ENCODE data around the gene ATP1B3. TPM values are rescaled to one million over a fixed set of nuclear protein-coding genes. Genes with fewer than 3 reads are reported as not detected.
A peak's percentile ranks its signal among the peaks of the same experiment; 100 is the strongest.

Gene ATP1B3
- total and polyA plus RNA-seq, 9 of the 15 experiments (the other 6 are each of a cell fraction or from before 2014, with no cell fraction given): 48.3 to 202 (median 123) TPM

DNA sequence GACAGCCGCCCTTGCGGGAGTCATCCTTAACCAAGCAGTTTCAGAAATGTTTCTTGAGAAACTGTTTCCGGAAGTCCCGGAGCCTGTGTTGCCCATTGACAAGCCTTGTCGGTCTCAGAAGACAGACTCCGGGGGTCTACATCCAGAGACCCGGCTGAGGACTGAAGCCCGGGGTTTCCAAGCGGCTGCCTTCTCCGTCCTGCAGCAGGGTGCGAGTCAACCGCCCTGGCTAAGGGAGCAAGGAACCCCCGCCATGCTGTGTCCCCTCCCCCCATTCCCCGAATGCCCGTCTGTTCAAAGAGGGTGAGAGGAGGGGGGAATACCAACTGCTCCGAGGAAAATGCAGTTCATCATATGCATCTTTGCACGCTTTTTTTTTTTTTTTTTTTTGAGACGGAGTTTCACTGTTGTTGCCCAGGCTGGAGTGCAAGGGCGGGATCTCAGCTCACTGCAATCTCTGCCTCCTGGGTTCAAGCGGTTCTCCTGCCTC is 61.6 kb downstream of the ATP1B3 start:
- ChIA-PET CTCF (ENCODE audit: low intra/inter-chr PET ratio) (no interaction called here), POLR2A (interaction anchor here (0.6 to 1.2 kb wide), 4 partner anchors 9 to 946 kb away, joined by 3 to 4 read pairs (median 3); no protein-coding TSS in a partner anchor)
- no peak for ATAC-seq
- intact Hi-C loops (cut with micrococcal nuclease): no loop called here
- H3K27me3 ChIP-seq (ENCODE audit: control insufficient read depth in 2 of 2, insufficient read depth in 2 of 2, low read length in 2 of 2): no peaks in the 10 kb centered on the region
- no peak for FAIRE-seq
- 79% methylated on average over 16 of the region's 20 CpGs for WGBS (ENCODE audit: insufficient coverage, low coverage, missing lambda C conversion rate)
- H3K9me1 ChIP-seq (ENCODE audit: control insufficient read depth, insufficient read depth, low read length): no peaks in the 10 kb centered on the region
- H3K79me2 ChIP-seq (ENCODE audit: control insufficient read depth, insufficient read depth, low read length): no peaks in the 10 kb centered on the region
- no peak overlapping the region for H3K4me3 ChIP-seq
- BruUV-seq (replicated peaks): no TSS peak
- no peaks in the 10 kb centered on the region for H4K20me1 ChIP-seq (replicated peaks; ENCODE audit: control insufficient read depth, insufficient read depth, low read length)
- peaks cover 6 to 16% of the 10 kb centered on the region in 2 experiments; a peak in 4 of 5 replicates for H3K4me1 ChIP-seq (replicated peaks in 1 of 2; ENCODE audit: control insufficient read depth in 2 of 2, insufficient read depth in 2 of 2, low read length in 2 of 2)
- no peak overlapping the region for H3K27ac ChIP-seq (ENCODE audit: extremely low read depth, low read depth, low read length)
- no peak for TF ChIP-seq CBFA2T2 (conservative IDR thresholded peaks at IDR 0.05)
- no peak for TF ChIP-seq ZNF830 (CRISPR knock-in tag; IDR thresholded peaks at IDR 0.05)
- TF ChIP-seq, protein P1, sequence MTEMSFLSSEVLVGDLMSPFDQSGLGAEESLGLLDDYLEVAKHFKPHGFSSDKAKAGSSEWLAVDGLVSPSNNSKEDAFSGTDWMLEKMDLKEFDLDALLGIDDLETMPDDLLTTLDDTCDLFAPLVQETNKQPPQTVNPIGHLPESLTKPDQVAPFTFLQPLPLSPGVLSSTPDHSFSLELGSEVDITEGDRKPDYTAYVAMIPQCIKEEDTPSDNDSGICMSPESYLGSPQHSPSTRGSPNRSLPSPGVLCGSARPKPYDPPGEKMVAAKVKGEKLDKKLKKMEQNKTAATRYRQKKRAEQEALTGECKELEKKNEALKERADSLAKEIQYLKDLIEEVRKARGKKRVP (CRISPR knock-in tag; IDR thresholded peaks at IDR 0.05): no peak
- no peak for TF ChIP-seq XRCC4 (IDR thresholded peaks at IDR 0.05; ENCODE audit: extremely low read depth, insufficient read depth, insufficient read length)
- TF ChIP-seq, protein P2, sequence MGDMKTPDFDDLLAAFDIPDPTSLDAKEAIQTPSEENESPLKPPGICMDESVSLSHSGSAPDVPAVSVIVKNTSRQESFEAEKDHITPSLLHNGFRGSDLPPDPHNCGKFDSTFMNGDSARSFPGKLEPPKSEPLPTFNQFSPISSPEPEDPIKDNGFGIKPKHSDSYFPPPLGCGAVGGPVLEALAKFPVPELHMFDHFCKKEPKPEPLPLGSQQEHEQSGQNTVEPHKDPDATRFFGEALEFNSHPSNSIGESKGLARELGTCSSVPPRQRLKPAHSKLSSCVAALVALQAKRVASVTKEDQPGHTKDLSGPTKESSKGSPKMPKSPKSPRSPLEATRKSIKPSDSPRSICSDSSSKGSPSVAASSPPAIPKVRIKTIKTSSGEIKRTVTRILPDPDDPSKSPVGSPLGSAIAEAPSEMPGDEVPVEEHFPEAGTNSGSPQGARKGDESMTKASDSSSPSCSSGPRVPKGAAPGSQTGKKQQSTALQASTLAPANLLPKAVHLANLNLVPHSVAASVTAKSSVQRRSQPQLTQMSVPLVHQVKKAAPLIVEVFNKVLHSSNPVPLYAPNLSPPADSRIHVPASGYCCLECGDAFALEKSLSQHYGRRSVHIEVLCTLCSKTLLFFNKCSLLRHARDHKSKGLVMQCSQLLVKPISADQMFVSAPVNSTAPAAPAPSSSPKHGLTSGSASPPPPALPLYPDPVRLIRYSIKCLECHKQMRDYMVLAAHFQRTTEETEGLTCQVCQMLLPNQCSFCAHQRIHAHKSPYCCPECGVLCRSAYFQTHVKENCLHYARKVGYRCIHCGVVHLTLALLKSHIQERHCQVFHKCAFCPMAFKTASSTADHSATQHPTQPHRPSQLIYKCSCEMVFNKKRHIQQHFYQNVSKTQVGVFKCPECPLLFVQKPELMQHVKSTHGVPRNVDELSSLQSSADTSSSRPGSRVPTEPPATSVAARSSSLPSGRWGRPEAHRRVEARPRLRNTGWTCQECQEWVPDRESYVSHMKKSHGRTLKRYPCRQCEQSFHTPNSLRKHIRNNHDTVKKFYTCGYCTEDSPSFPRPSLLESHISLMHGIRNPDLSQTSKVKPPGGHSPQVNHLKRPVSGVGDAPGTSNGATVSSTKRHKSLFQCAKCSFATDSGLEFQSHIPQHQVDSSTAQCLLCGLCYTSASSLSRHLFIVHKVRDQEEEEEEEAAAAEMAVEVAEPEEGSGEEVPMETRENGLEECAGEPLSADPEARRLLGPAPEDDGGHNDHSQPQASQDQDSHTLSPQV (IDR thresholded peaks at IDR 0.05): no peak
- H3K36me3 ChIP-seq (ENCODE audit: control insufficient read depth, insufficient read depth, low read length): no peaks in the 10 kb centered on the region
- in situ Hi-C loops (cut with MboI): no loop called here
- no peak overlapping the region for H2AFZ ChIP-seq (ENCODE audit: low read depth, low read length)
- no peaks in the 10 kb centered on the region for H3K9me3 ChIP-seq (replicated peaks; ENCODE audit: control insufficient read depth, insufficient read depth, low read depth, low read length)
- peak overlapping the region in 1 of 2 experiments; percentile 83; a peak in 2 of 4 replicates for H3K9ac ChIP-seq (ENCODE audit: insufficient read depth in 1 of 2, low read depth in 2 of 2, low read length in 2 of 2)
- no peak for DNase-seq (ENCODE audit: extremely low read depth in 1 of 4, low spot score in 3 of 4)
- no peak overlapping the region for H3K4me2 ChIP-seq (ENCODE audit: insufficient read depth, low read length)
